HG02885 (cell line): Measurements from ENCODE around the gene VPS41.
A peak's percentile ranks its signal among the peaks of the same experiment; 100 is the strongest.
"Not testable (repeated sequence)": the region's sequence is repeated elsewhere in the genome, so short reads cannot be mapped to it uniquely, and the experiment has no call there.

Experiments
- ATAC-seq: cut with Tn5 transposase; IDR thresholded peaks from one replicate; pipeline ENCODE4 v1.9.1; 2021; ENCODE audit warnings: mild to moderate bottlenecking; ENCODE audit not compliant: unreplicated experiment, poor library complexity

VPS41 gene

DNA sequence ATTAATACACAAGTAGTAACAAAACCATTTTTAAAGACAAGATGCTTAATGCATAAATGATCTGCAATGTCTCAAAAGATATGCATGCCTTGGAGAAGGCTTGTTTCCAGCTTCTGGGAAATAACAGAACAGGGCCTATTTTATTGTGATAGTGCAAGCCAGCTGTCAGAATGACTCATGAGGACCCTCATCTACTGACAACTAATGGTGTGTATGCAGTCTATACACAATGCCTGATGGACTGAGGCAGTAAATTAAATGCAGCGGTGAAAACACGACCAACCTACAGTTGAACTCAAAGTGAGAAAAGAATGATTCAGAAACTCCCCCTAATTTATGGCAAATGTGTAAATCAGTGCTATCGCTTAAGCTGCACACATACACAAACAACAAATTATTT is 46.3 kb downstream of the VPS41 start:
- no peak for ATAC-seq

DNA sequence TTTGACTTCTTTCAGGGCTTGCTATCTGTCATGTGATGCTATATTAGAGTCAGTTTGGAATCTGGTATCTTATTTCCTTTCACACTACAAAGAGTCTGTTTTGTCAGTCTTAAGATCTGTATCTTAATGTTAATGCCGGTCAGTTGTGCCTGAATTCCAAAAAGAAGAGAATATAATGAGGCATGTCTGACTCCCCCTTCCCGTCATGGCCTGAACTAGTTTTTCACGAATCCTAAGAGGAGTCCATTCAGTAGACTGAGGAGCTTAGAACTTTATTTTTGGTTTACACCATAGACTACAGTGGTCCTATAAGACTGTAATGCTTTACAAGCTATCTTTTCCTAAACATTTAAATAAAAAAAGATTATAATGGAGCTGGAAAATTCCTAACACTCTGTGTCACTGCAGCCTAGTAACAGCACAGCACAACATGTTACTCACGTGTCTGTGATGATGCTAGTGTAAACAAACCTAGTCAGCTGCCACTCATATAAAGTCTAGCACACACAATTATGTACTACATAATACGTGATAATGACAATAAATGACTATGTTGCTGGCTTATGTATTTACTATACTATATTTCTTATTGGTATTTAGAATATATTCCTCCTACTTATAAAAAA is 50.6 kb downstream of the VPS41 start:
- no peak for ATAC-seq

DNA sequence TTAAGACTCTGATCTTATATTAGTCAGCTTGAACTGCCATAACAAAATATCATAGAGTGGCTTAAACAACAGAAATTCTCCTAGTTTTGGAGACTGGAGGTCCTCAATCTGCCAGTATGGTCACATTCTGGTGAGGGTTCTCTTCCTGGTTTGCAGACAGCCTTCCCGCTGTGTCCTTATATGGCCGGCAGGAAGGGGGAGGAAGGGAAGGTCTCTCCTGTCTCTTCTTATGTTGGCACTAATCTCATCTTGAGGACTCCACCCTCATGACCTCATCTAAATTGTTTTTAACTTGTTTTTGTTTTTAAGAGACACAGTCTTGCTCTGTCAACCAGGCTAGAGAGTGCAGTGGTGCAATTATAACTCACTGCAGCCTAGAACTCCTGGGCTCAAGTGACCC is 53.1 kb downstream of the VPS41 start:
- ATAC-seq: no peak

- ATAC-seq: no peak
Measured at GRCh38 chr7:38855386-38855785, 53.6 kb downstream of the VPS41 start.

DNA sequence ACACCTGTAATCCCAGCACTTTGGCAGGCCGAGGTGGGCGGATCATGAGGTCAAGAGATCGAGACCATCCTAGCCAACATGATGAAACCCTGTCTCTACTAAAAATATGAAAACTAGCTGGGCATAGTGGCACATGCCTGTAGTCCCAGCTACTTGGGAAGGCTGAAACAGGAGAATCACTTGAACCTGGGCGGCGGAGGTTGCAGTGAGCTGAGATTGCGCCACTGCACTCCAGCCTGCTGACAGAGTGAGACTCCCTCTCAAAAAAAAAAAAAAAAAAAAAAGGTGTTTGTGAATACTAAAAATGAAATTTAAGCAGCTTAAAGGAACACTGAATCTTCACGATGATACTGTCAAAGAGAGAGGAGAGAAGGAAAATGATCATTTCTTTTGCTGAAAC is 54.0 kb downstream of the VPS41 start:
- ATAC-seq: not testable (repeated sequence)

GRCh38 chr7:38851321-38851720 is 57.7 kb downstream of the VPS41 start:
- ATAC-seq: no peak

GRCh38 chr7:38846280-38846679 is 62.7 kb downstream of the VPS41 start:
- no peak for ATAC-seq

DNA sequence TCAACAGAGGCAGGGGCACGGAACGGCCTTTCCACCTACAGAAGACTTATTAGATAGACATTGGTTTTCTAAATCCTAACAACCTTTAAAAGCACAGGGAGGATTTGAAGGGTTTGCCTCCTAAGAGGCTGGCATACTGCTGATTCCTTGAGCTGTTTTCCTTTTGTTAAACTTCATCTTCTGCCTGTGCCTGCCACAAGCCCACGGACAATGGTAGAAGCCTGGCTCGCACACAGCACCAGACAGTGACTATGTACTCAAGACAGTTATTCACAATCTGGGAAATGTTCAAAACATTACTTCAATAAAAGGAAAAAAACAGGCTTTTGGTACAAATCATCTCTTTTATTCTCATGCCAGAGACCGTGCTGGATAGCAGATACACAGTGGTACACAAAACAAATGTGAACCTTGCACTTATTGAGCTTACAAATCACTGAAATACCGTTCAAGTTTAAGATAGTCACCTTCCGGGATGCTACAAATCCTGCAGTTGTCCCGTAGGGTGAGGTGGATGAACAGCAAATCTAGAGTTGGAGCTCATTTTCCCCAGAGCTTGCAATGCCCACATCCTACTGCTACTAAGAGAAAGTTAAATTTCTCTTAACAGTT is 63.9 kb downstream of the VPS41 start:
- no peak for ATAC-seq

- no peak for ATAC-seq
Measured at GRCh38 chr7:38842746-38843145, 66.2 kb downstream of the VPS41 start.

DNA sequence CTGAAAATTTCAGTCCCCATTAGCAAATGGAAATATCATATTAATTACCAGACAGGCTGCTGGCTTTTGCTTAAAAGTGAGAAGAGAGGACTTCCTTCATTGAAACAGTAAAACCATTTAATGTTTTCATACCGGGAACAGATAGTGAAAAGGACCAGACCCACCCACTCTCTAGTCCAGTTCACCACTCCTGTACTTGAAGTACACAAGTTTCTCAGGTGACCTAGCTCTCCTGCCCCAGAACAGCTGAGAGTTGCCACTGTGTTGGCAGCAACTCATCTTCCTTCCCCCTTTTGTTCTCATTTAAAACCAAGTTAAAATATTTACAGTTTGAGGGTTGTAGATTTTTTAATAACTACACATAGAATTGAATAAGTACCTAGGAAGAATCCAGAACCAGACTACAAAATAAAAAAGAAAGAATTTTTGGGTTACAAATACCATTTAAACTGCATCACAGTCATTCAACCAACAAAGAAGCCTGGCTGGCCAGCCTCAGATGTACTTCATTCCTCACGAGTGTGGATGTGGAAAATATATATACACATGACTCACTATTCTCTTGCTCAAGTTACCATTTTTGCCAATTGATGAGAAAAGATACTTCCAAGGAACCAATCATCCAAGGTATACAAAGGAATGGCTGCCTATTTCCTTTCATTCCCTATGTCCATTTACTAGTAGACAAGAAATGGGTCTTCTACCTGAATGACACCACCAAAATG is 68.1 kb downstream of the VPS41 start:
- peak; percentile 74 for ATAC-seq

- ATAC-seq: no peak
Measured at GRCh38 chr7:38839851-38840250, 69.1 kb downstream of the VPS41 start.

- ATAC-seq: no peak
Measured at GRCh38 chr7:38838725-38839385, 70.1 kb downstream of the VPS41 start.

GRCh38 chr7:38834357-38834756 is 74.6 kb downstream of the VPS41 start:
- no peak for ATAC-seq

- no peak for ATAC-seq
Measured at GRCh38 chr7:38833329-38833728, 75.7 kb downstream of the VPS41 start.

DNA sequence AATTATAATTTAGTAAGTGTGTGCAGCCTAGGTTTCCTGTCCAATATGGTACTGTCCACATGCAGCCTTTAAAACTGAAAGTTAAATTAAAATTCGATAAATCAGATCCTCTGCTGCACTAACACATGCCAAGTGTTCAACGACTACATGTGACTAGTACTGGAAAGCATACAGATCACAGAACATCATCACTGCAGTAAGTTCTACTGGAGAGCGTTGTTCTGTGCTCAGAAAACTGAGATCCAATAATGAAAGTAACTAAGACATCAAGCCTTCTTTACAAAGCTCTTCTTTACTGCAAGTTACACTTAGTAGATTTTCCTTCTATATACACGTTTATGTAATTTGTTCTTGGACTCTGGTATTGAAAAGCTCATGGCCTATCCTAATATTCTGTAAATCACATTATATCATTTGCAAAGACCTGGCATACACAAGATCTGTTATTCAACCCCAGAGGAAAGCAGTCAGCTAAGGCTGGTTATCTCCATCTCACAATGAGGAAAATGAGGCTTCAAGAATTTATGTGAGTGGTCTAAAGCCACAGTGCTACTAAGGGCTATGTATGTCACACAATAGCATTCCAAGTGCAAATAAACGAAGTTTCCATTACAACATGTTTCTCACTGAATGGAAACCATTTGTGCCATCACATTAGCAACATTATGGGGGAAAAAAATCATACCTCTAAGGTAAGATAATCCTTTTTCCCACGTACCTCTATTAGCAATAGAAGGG is 77.6 kb downstream of the VPS41 start:
- no peak for ATAC-seq

DNA sequence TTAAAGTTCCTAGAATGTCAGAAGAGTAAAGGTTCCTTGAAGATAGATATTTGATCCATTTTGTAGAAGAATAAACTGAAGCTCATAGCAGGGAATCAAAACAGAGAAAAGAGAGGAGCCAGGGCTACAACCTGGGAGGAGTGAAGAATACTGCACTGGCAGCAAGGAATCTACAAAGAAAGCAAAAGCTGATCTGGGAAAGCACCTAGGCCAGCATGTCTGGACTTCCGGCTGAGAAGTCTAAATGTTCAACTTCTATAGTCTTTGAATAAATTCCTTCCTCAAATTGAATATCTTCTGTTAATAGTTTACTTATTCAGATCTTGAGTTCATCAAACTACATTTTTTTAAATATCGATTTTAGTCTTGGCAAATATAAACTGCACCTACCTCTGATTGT is 78.2 kb downstream of the VPS41 start:
- no peak for ATAC-seq

DNA sequence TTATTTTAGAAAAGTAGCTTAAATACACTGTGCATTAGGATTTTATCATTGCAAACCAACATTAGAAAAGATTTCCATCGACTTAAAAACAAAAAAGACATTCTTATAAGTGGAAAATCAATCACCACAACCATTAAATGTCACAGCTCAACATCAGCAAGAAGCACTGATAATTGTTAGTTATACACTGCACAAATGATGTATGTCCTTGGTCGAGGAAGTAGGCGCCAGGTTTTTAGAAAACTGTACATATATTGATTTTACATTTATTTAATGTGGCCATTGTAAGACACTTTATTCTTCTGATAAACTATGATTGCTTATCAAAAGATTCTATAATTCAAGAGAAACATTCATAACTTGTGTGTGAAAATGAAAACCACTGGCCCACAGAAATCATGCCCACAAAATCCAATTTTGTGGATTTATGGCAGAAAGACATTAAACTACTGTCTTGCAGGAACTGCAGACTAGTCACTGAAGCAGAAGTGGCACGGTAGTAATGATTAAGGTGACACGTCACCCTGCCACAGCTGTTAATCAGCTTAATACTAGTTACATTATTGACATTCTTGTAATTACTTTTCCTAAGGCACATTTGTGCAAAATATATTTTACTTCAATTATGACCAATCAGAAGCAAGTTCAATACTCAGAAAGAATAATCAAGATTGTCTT is 79.4 kb downstream of the VPS41 start:
- ATAC-seq: no peak

- ATAC-seq: no peak
Measured at GRCh38 chr7:38828026-38828425, 81.0 kb downstream of the VPS41 start.

DNA sequence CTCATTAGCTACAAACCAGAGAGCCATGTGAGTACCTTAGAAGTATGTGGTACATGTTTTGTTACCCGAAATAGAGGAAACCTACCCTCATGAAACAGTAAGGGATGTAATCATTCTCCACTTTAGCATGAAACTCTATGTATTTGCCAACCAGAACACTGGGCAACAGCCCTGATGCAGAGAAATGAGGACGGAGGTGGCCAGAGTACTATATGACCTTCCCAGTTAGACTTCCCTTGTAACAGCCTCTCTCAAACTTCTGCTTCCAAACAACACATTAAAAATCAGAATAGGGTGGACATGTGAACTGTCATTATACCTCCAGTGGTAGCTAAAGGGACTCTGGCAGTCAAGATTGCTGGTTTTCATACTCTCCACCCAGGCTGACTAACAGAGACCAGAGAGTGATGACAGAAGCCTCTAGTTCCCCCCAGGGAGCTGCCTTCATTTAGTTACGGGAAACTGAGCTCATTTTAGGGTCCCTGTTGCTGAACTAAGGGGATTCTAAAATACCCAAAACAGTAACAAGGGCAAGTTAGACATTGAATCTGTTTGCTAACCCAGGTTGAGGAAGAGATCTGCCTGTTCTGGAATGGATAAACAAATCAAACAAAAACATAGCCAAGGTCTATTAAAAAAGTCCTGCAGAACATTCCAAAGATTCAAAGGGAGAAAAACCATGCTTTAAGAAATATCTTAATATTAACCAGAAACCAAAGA is 83.1 kb downstream of the VPS41 start:
- ATAC-seq: peak; percentile 67
